ENCODE measurements around the gene CDKN1C. TPM values are rescaled to one million over a fixed set of nuclear protein-coding genes. Genes with fewer than 3 reads are reported as not detected.

Gene CDKN1C
- polyA plus RNA-seq, 1 of the 3 experiments (the other 2 are of a cell fraction), result 1.6 TPM

GRCh38 chr11:2857276-2857675, 28.3 kb downstream of the CDKN1C start:
- ChIA-PET POLR2A (no interaction called here), CTCF (interaction anchor here (0.8 to 2.9 kb wide), 3 partner anchors 35 to 324 kb away, joined by 3 to 11 read pairs (median 3); no protein-coding TSS in a partner anchor)
- Histone ChIP-seq H3F3A (replicated peaks; ENCODE audit: insufficient read depth) (no peaks in the 10 kb centered on the region), H3K27me3 (ENCODE audit: insufficient read depth) (0 out of 2 replicates have a peak, but pooled peaks cover 4% of the 10 kb centered on the region), H3K9me2 (no peaks in the 10 kb centered on the region), H3K9ac (no peak overlapping the region), H3K36me3 (replicated peaks in 1 of 2; ENCODE audit: control insufficient read depth in 1 of 2, insufficient read depth in 2 of 2, low read length in 1 of 2) (no peaks in the 10 kb centered on the region), H3K27ac (ENCODE audit: low read depth in 2 of 2, low read length in 1 of 2) (no peak overlapping the region), H3K9me3 (no peaks in the 10 kb centered on the region), H2AFZ (ENCODE audit: low read depth) (no peak overlapping the region), H3K4me2 (no peak overlapping the region), H3K4me1 (ENCODE audit: control insufficient read depth in 1 of 2, insufficient read depth in 2 of 2, low read depth in 1 of 2, low read length in 1 of 2) (peaks cover 0 to 4% of the 10 kb centered on the region in 2 experiments; a peak in 1 of 4 replicates), H4K20me1 (ENCODE audit: insufficient read depth) (no peaks in the 10 kb centered on the region), H3K79me2 (ENCODE audit: insufficient read depth) (no peaks in the 10 kb centered on the region), H3K4me3 (ENCODE audit: low read depth in 2 of 2, low read length in 1 of 2) (no peak overlapping the region)
- no peak for DNase-seq
- WGBS (ENCODE audit: low lambda C conversion rate), result 17% methylated on average over 1 of the region's 11 CpGs
- no peak for TF ChIP-seq FOXM1 (IDR thresholded peaks at IDR 0.05; ENCODE audit: low read depth)

GRCh38 chr11:2855162-2855561, 30.4 kb downstream of the CDKN1C start:
- H3K27me3 ChIP-seq (ENCODE audit: insufficient read depth), result 0 out of 2 replicates have a peak, but pooled peaks cover 4% of the 10 kb centered on the region
- WGBS (ENCODE audit: low lambda C conversion rate), result 56% methylated on average over 7 of the region's 8 CpGs
- no peak overlapping the region for H3K4me3 ChIP-seq (ENCODE audit: low read depth in 2 of 2, low read length in 1 of 2)
- no peaks in the 10 kb centered on the region for H4K20me1 ChIP-seq (ENCODE audit: insufficient read depth)
- TF ChIP-seq FOXJ3 (CRISPR knock-in tag; IDR thresholded peaks at IDR 0.05) (no peak), RCOR1 (IDR thresholded peaks at IDR 0.05; ENCODE audit: low read length) (no peak), TCF12 (IDR thresholded peaks at IDR 0.05) (no peak), NFIC (IDR thresholded peaks at IDR 0.05; ENCODE audit: borderline replicate concordance) (no peak), MEF2A (IDR thresholded peaks at IDR 0.05; ENCODE audit: borderline replicate concordance, low read depth) (no peak), GATA2 (CRISPR knock-in tag; IDR thresholded peaks at IDR 0.05) (no peak), JUND (IDR thresholded peaks at IDR 0.05) (no peak), TAF1 (IDR thresholded peaks at IDR 0.05; ENCODE audit: borderline replicate concordance, low read depth, low read length) (no peak), FOXM1 (IDR thresholded peaks at IDR 0.05; ENCODE audit: low read depth) (no peak)
- TF ChIP-seq, protein P1, sequence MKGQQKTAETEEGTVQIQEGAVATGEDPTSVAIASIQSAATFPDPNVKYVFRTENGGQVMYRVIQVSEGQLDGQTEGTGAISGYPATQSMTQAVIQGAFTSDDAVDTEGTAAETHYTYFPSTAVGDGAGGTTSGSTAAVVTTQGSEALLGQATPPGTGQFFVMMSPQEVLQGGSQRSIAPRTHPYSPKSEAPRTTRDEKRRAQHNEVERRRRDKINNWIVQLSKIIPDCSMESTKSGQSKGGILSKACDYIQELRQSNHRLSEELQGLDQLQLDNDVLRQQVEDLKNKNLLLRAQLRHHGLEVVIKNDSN (IDR thresholded peaks at IDR 0.05; ENCODE audit: borderline replicate concordance, low read depth), result no peak
- TF ChIP-seq, protein P2, sequence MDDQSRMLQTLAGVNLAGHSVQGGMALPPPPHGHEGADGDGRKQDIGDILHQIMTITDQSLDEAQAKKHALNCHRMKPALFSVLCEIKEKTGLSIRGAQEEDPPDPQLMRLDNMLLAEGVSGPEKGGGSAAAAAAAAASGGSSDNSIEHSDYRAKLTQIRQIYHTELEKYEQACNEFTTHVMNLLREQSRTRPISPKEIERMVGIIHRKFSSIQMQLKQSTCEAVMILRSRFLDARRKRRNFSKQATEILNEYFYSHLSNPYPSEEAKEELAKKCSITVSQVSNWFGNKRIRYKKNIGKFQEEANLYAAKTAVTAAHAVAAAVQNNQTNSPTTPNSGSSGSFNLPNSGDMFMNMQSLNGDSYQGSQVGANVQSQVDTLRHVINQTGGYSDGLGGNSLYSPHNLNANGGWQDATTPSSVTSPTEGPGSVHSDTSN (IDR thresholded peaks at IDR 0.05), result no peak
- H3K27ac ChIP-seq (ENCODE audit: low read depth in 2 of 2, low read length in 1 of 2), result no peak overlapping the region
- H3K9me2 ChIP-seq, result no peaks in the 10 kb centered on the region
- no peaks in the 10 kb centered on the region for H3K79me2 ChIP-seq (ENCODE audit: insufficient read depth)
- H3K4me2 ChIP-seq, result no peak overlapping the region
- no peak overlapping the region for H2AFZ ChIP-seq (ENCODE audit: low read depth)
- H3K9ac ChIP-seq, result no peak overlapping the region
- no peak for DNase-seq
- ChIA-PET CTCF (no interaction called here), POLR2A (no interaction called here)
- H3K36me3 ChIP-seq (replicated peaks in 1 of 2; ENCODE audit: control insufficient read depth in 1 of 2, insufficient read depth in 2 of 2, low read length in 1 of 2), result no peaks in the 10 kb centered on the region
- no peaks in the 10 kb centered on the region for H3K9me3 ChIP-seq
- peaks cover 0 to 4% of the 10 kb centered on the region in 2 experiments; a peak in 1 of 4 replicates for H3K4me1 ChIP-seq (ENCODE audit: control insufficient read depth in 1 of 2, insufficient read depth in 2 of 2, low read depth in 1 of 2, low read length in 1 of 2)
- no peaks in the 10 kb centered on the region for H3F3A ChIP-seq (replicated peaks; ENCODE audit: insufficient read depth)

Measured in SK-N-SH (cell line).